ENCODE data around the gene C1D.

C1D gene

DNA sequence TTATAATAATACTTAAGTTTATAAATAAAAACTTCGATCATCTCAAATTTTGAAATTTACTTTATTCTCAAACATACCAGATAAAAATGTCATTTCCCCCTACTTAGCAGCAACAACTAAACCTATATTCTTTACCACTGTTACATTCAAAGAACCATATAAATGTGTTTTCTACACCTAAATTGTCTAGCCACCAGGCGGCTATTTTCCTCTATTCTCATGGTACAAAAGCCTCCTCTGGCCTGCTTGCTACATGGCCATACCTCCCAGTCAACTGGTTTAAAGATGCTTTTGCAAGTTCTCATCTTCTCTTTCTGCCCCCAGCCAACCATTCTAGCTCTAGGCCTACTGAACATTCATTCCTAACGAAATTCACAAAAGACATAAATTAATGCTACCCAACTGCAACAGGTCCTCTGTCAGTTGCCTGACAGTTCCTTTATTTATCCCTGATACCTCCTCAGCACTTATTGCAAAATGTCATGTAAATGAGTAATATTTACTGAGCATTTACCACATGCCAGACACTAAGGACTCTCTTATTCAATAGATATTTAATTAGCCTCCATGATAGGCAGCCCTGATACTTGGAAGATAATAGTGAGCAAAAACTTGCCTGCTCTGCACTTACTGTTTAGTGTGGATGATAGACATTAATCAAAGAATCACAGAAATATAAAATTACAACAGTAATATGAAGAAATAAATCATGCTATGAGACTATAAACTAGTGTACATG lies 5.0 kb downstream of the C1D start:
- no peak for DNase-seq (ENCODE audit: low read depth)

DNA sequence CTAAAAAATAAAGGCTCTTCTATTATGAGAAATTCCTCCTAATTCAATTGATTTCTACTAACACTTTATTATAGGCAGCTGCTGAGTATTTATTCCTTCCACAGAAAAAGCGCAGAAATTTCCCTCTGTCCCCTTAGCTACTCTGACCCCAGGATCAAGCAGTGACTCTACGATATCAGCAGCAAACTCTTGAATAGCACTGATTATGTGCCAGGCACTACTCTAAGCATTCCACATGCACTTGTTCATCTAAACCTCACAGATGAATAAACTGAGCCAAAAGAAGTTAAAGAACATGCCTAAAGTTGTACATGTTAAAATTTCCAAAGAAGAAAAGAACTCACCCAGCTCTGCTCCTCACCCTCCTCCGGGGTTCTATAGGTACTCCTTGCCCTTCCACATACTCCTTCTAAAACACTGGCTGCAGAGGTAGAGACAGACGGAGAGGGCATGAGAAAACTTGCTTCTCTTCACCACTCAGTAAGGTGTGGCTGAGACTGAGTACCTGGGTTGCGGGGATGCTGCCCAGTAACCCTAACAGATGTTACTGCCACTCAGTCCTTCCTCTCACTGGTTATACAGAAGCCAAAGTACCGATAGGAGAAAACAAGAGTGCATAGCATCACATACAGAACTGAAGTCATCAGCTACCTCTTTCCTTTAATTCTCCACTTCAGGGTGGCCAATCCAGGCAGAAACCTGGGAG lies 9.9 kb downstream of the C1D start:
- no peak for DNase-seq (ENCODE audit: low read depth)

DNA sequence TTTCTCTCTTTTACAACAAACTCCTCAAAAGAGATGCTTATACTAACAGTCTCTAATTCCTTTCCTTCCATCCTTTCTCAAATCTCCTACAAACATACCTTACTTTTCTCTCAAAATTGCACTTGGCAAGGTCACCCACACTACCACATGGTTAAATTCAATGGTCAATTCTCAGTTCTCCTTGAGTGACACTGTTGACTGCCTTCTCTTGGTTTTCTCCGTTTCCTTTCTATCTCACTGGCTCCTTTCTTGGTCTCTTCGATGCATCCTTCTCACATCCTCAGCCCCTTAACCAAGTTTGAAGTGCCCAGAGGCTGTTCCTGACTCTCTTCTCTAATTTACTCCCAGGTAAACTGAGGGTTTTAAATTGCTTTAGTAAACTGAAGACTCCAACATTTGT lies 12.5 kb downstream of the C1D start:
- DNase-seq (ENCODE audit: low read depth) = no peak

DNA sequence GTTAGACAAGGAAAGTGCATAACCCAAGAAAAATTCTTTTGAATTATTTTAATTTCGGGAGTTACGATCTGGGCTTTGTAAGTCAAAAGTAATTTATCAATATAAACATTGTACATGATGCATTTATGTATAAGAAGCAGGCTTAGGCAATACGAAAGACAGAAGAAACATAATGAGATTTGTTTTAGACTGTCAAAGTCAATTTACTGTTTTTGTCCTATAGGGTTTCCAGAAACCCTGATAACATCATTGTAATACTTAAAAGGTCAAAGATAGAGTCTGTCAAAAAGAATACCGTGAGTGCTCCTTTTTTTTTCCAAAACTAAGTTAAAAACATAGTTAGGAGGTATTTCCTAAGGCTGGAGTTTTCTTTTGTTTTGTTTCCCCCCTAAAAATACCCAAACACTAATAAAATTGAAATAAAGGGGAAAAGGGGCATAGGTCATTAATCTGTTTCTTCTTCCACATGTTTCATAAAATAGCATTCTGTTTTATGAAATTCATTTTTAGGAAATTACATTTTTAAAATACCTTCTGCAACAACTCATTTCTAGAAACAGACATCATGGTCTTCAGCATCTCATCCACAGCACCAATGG lies 16.1 kb downstream of the C1D start:
- no peak for DNase-seq (ENCODE audit: low read depth)

DNA sequence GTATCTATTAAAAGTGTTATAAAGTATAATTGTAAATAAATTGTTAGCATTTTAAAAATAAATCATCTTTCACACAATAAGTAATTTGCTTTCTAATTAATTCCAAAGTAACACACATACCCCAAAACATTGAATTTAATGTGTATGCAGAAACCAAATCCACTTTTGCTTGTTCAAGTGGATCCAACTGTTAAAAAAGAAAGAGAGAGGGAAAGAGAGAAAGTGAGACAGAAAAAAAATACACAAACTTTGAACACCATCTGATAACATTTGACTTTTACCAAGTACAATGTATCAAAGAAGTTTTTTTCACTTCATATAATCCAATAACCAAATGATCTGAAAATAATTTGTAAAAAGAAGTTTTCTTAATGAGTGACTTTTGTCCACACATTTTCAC lies 16.6 kb downstream of the C1D start:
- no peak for DNase-seq (ENCODE audit: low read depth)

DNA sequence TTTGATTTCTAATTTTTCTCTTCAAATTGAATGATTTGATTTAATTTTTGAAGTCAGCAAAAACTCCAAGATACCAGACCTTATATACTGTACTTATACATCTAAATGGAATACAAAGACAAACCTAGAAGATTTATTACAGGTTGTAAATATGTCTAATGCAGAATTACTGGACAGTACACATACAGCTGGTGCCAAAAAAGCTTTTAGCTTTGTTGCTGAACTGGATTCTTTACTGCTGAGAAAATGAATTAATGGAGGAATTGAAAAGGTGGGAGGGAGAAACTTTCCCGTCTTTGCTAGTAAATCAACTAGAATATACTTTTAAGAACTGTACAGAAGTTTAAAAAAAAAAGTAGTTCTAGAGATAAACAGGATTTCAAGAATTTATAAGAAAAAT lies 17.5 kb downstream of the C1D start:
- no peak for DNase-seq (ENCODE audit: low read depth)

DNA sequence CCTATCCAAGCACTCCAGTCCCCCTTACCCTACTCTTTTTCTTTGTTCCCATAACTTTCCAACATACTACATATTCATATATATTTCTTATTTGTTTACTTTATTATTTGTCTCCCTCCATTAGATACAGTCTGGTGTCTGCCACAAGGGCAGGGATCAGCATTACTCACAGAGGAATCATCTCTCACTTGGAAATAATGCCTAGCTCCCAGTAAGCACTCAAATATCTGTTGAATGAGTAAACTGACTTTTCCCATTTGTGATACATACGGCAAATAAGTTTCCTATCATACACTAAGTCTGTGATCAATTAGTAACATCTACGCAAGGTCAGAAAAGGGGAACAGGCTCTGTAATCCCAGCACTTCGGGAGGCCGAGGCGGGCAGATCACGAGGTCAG lies 18.7 kb downstream of the C1D start:
- no peak for DNase-seq (ENCODE audit: low read depth)

DNA sequence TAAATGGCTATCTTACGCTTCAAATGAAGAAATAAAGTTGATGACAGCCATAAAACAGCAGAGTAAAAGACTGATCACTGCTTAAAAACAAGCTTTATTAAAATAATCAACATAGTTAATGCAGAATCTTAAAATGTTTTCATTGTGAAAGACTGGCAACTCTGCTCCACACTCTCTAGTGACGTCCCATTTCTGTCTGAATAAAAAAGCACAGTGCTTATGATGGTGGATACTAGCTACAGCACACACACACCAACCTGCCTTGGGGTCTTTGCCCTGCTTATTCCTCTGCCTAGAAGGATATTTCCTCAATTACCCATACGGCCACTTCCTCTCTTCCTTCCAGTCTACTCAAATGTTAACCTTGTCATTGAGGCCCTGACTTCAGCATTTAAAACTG lies 19.1 kb downstream of the C1D start:
- DNase-seq (ENCODE audit: low read depth) = no peak

DNA sequence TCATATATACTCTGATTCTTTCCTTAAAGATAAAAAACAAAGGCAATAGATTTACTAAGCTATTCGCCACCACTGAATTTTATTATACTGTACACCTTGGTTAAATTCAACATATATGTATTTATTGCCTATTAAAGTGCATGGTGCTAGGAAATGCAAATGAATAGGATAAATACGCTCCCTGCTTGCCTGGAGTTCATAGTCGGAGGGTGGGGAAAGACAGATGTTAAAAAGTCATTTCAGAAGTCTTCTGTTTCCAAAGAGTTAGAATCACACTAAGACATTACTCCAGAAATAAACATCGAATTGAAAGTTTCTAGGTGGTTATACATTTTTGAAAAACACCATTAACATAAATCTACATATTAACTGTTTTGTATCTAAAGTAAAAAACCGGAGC lies 19.8 kb downstream of the C1D start:
- DNase-seq (ENCODE audit: low read depth) = no peak

DNA sequence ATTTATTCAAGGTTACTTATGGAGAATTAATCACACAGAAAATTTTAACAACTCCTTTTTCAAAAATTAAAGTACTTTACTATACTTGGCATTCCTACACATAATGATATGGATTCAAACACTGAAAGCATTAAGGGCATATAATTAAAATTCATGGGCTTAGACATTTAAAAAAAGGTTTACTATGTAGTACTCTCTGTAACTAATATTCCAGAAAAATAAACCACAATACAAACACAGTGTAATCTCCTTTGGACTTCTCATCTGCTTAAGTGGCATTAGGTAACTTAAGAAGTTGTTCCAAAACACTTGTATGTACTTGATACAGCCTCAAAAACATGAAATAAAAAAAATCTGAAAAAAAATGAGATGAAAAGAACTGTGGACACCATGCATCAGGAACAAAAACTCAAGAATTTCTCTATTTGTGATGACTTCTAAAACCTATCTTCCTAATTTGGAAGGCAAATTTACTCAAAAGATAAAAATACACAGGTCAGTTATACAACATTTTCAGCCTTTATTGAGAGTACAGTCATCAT lies 21.0 kb downstream of the C1D start:
- DNase-seq (ENCODE audit: low read depth) = no peak

DNA sequence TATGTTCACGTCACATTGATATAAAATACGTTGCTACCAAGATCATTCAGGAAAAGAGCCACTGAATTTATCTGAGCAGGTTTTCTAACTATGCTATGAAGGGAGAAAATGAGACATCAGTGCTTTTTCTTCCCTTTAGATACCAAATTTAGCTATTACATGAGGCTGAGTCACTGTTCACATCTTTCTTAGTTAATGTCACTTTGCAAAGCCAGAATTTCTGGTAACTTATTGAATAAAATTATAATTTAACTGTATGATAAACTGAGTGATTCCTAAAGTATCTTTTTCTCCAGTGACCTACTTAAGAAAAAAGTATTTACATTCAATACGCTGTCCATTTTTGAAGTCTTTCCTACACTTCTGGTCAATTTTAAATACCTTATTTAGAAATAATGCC lies 22.7 kb downstream of the C1D start:
- DNase-seq (ENCODE audit: low read depth) = no peak

DNA sequence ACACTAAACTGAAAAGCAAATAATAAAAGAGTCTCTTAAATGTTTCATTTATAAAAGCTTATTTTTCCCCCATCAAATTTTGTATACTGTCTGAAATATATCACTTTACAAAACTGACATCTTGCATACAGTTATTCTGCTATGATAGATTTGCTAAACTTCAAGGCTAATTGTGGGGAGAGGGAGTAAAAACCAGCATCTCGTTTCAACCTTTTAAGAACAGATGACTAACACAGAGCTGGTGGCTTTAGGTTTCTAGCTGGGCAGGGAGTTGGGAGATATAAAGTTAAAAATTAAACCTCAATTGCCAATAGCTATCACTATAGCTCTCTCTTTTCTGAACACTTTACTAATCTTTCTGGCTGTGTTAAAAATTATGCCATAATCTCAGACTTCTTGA lies 23.5 kb downstream of the C1D start:
- DNase-seq (ENCODE audit: low read depth) = no peak

DNA sequence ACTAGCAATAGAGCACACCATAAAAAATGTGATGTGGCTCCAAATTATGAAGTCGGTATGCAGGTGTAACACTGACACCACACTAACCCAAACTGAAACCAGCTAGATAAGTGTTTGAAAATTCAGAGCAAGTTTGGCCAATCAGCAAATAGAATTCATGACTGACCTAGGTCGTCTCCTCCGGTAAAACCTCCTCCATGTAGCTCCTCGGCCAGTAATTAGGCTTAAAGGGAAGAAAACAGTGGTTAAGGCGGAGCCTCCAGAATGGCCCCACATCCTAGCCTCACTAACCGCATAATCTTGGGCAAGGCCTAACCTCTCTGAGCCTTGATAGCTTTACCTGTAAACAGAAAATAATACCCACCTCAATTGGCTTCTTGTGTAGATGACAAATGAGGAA lies 30.1 kb downstream of the C1D start:
- DNase-seq (ENCODE audit: low read depth) = no peak

DNA sequence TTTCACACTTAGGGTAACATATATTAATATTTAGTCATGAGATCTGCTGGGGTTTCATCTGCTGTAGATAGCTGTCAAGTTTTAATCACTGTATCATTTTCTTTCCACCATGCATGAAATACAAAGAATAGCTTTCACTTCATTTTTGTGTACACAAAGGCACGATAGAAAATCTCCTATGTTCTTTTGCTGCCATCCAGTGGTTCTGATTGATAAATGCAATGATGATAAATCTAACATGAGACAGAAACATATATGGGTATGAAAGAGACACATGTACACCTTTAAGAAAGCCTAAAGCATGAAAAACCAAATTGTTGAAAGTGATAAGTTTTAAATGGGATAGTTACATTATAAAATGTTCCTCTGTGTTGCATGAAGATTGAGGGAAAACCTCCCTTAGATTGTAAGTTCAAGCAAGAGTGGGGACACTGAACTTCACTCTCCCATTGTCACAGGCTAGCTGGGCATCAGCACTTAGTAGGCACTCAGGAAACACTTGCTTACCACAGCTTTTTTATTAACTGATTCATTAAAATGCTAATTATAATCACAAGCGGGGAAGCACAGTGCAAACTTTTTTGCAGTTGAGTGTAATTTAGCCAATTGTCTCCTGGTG lies 31.2 kb downstream of the C1D start:
- no peak for DNase-seq (ENCODE audit: low read depth)

DNA sequence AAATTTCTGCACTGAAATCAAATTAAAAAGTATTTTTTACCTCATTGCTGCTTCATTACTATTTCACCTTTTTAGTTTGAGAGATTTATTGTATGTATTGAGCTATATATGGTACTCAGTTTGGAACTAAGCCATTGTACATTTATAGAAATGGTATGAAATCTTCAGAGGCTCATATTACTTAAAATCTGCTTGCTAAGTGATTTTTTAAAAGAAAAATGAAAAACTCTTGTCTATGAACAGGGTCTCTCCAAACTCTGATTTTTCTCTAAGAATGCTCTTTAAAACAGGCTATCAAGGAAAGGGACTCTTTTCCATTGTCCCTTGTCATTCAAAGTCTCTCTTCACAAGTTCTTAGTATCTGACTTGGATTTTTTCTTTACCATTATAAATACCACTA lies 31.8 kb downstream of the C1D start:
- DNase-seq (ENCODE audit: low read depth) = no peak

DNA sequence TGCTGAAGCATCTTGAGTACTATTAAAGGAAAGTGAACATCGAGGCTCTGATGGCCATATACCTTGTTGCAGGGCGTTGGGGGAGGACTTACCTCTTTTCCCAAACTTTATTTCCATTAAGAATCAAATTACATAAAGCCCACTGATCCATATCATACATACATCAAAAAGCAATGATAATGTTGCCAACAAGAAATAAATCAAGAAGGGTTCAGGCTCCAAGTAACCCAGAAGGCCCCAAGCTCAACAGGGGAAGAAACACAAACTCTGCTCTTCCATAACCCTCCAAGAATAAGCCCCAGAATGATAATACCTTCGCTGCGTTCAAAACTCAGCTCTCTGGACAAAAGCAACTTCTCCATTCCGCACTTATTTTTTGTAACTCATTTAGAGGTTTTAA lies 32.3 kb downstream of the C1D start:
- DNase-seq (ENCODE audit: low read depth) = no peak

DNA sequence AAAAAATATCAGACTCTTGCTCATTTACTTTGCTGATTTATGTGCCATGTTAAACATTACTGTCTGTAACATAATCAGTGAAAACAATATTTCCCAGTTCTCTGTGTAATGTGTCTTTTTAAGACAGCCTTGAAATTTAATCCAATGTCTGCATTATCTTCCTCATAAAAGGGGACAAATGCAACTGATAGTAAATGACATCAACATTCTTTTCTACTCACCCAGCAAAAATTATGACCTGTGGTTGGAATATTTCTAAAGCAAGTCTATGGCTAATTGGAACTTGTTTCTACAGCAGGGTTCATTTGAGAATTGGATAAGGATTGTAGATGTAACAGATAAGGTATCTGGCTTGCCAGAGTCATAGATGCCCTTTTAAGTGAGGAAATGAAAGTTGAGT lies 34.8 kb downstream of the C1D start:
- no peak for DNase-seq (ENCODE audit: low read depth)

DNA sequence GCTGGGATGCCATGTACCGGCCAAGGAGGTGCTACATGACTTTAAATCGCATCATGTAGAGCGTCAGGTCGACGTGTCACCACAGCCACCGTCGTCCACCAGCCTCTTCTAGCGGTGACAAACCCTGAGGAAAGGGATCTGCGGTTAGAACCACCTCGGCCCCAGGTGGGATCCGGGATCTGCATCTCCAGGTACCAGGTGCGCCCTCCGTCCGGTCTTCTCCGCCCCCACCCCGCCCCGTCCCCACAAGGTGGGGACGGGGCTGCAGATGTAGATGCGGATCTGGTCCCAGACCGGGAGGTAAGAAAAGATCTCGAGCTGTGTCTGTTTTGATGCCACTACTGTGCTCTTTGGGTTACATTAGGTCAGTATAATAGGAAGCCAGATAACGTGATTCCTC lies 38.4 kb downstream of the C1D start:
- no peak for DNase-seq (ENCODE audit: low read depth)

DNA sequence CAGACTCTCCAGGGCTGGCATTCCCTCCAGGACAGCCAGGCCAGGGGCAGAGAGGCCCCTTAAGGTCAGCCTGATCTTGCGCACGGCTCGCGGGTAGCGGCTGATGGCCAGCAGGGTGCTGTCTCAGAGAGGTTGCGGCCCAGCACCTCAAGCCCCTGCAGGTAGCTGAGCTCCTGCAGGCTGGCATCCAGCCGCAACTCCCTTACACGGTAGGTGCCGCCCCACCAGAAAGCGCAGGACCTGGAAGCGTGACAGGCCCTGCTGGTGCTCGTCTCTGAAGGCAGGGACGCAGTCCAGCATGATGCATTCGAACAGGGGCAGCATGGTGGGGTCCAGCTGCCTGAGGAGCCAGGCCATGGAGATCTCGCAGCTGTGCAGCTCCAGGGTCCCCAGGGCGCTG lies 38.9 kb downstream of the C1D start:
- DNase-seq (ENCODE audit: low read depth) = no peak

DNA sequence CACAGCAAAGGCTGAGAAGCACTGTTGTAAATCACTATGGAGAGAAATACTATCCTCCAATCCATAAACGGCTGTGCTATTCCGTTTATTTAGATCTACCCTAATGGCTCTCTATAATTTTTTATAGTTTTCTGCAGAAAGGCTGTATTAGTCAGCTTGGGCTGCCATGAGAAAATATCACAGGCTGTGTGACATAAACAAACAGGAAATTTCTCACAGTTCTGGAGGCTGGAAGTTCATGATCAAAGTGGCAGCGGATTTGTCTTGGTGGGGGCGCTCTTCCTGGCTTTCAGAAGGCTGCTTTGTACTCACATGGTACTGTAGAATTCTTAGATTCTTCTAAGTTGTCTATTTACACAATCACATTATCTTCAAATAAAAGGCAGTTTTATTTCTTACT lies 44.1 kb downstream of the C1D start:
- no peak for DNase-seq (ENCODE audit: low read depth)

DNA sequence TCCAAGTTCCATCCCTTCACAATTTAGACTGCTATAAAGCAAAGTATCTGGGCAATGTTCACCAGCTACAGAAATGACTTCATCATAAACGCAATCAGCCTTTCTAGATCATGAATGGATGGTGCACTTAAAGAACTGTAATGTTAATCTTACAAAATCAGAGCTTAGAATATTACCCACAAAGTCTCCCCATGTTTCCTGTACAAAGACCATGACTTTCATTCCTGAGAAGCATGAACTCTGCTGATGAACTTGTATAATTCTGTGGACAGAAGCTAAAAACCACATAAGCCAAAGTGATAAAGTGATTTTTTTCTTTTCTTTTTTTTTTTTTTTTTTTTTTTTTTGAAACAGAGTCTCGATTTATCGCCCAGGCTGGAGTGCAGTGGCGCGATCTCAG lies 53.3 kb downstream of the C1D start:
- DNase-seq (ENCODE audit: low read depth) = no peak

DNA sequence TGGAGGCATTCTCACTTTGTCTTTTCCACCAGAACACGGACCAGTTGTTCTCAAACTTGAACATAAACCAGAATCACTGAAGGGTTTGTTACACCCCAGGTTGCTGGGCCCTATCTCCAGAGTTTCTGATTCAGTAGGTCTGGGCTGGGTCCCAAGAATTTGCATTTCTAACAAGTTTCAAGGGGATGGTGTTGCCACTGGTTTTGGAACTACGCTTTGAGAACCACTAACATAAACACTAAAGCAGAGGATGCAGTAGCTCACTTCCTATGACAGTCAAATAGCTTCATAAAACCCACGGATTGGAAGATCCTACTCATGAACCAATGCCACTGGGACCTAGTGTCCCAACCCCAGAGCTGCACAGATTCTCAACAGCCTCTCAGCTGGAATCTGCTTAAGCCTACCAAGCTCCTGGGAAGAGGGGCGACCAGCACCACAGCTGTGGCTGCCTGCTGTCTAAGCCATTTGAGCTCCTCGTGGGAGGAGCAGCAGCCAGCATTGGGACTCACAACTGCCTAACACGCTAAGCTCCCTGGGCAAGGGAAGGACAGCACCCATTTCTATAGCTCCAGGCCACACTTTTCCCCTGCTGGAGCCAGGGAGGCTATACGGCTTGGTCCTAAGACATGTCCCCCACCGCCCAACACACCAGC lies 62.5 kb downstream of the C1D start:
- no peak for DNase-seq (ENCODE audit: low read depth)

All from T-helper 22 cell (primary cell).